Lung (tissue), 12 donors: Measurements from ENCODE around the gene AGPAT3. TPM values are rescaled to one million over a fixed set of nuclear protein-coding genes. Genes with fewer than 3 reads are reported as not detected.

Experiments used
- ATAC-seq: fragments of 200-7000 bp; cut with Tn5 transposase; one replicate; pipeline ENCODE4 v1.9.1; 2020; ENCODE audit warnings: moderate number of reproducible peaks; ENCODE audit not compliant: insufficient read depth, low FRiP score
- DNase-seq, 3 donors: peaks; one replicate each; pipeline ENCODE4 v3.0.0-alpha.2; 2013 to 2017
- H3K27ac ChIP-seq, 2 donors: one replicate each; pipeline ENCODE4 v1.5.1; 2013; ENCODE audit warnings: mild to moderate bottlenecking in 2 of 2, moderate library complexity in 2 of 2, control low read depth in 1 of 2, inconsistent platforms in 1 of 2, low read depth in 1 of 2, low read length in 1 of 2
- H3K27me3 ChIP-seq, 3 donors: one replicate each; pipeline ENCODE4 v1.5.1; 2013; ENCODE audit warnings: low read length in 2 of 3; ENCODE audit not compliant: control insufficient read depth in 3 of 3, insufficient read depth in 3 of 3
- H3K36me3 ChIP-seq, 4 donors: one replicate each; pipeline ENCODE4 v1.5.1; 2013; ENCODE audit warnings: low read length in 4 of 4, mild to moderate bottlenecking in 1 of 4, moderate library complexity in 1 of 4; ENCODE audit not compliant: control insufficient read depth in 4 of 4, insufficient read depth in 4 of 4
- H3K4me1 ChIP-seq, 5 donors: one replicate each; pipeline ENCODE4 v1.5.1; 2013; ENCODE audit warnings: low read length in 5 of 5, mild to moderate bottlenecking in 2 of 5, moderate library complexity in 1 of 5; ENCODE audit not compliant: control insufficient read depth in 5 of 5, insufficient read depth in 5 of 5
- H3K4me3 ChIP-seq: one replicate; pipeline ENCODE4 v1.5.1; 2013; ENCODE audit warnings: mild to moderate bottlenecking, control low read depth, moderate library complexity
- H3K9ac ChIP-seq, 2 donors: one replicate each; pipeline ENCODE4 v1.5.1; 2013; ENCODE audit warnings: low read length in 2 of 2, control low read depth in 1 of 2; ENCODE audit not compliant: insufficient read depth in 1 of 2
- H3K9me3 ChIP-seq, 4 donors: one replicate each; pipeline ENCODE4 v1.5.1; 2013; ENCODE audit warnings: low read length in 3 of 4, mild to moderate bottlenecking in 1 of 4, moderate library complexity in 1 of 4; ENCODE audit not compliant: control insufficient read depth in 4 of 4, insufficient read depth in 3 of 4
- WGBS, 2 donors: extraction: QIAGEN DNeasy Blood & Tissue Kit; methylation state at CpG; one replicate each; pipeline ENCODE4 v1.1.7; 2013; 5-methylcytosine and 5-hydroxymethylcytosine counted together
- polyA plus RNA-seq, 2 donors: library from polyadenylated mRNA; stranded (reverse); fragments of 200-250 nt; gene quantifications; one replicate each; pipeline ENCODE4 v1.2.1, GENCODE V29; 2013
- total RNA-seq, 2 donors: library from RNA; depleted of rRNA in 1 of 2; stranded (reverse); fragments of >200 nt in 1 of 2; gene quantifications; one replicate each; pipeline ENCODE4 v1.2.1, GENCODE V29; 2014 to 2021
- TF ChIP-seq, protein P1 (sequence below): IDR thresholded peaks from 2 replicates; pipeline ENCODE4 v1.5.1; 2012; ENCODE audit warnings: mild to moderate bottlenecking; ENCODE audit errors: control extremely low read depth, extremely low read depth
- donor health status: control.
- donor health status: control.
- donor health status: Bipolar disorder and iron deficiency.
- donor health status: healthy.
- donor health status: DM: yes; HTN: yes; CAD: no.

Gene AGPAT3
- total and polyA plus RNA-seq, 4 donors: 29.4 to 120 (median 43.9) TPM

- no peak overlapping the region for H3K9ac ChIP-seq
- ATAC-seq (no peak), DNase-seq (no peak)
- H3K4me1 ChIP-seq: peaks cover 0 to 20% (median 7%) of the 10 kb centered on the region in 5 donors
- no peak overlapping the region for H3K27ac ChIP-seq
- no peaks in the 10 kb centered on the region for H3K9me3 ChIP-seq
- no peaks in the 10 kb centered on the region for H3K27me3 ChIP-seq
- H3K4me3 ChIP-seq: no peak overlapping the region
- H3K36me3 ChIP-seq: no peaks in the 10 kb centered on the region
- TF ChIP-seq, protein P1, sequence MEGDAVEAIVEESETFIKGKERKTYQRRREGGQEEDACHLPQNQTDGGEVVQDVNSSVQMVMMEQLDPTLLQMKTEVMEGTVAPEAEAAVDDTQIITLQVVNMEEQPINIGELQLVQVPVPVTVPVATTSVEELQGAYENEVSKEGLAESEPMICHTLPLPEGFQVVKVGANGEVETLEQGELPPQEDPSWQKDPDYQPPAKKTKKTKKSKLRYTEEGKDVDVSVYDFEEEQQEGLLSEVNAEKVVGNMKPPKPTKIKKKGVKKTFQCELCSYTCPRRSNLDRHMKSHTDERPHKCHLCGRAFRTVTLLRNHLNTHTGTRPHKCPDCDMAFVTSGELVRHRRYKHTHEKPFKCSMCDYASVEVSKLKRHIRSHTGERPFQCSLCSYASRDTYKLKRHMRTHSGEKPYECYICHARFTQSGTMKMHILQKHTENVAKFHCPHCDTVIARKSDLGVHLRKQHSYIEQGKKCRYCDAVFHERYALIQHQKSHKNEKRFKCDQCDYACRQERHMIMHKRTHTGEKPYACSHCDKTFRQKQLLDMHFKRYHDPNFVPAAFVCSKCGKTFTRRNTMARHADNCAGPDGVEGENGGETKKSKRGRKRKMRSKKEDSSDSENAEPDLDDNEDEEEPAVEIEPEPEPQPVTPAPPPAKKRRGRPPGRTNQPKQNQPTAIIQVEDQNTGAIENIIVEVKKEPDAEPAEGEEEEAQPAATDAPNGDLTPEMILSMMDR: no peak
- 96 to 98% methylated on average over 7 of the region's 7 CpGs for WGBS, 2 donors
Measured at GRCh38 chr21:43919283-43919682, 54.3 kb downstream of the AGPAT3 start.

GRCh38 chr21:43919871-43920801 is 55.1 kb downstream of the AGPAT3 start:
- Histone ChIP-seq H3K27ac (no peak overlapping the region), H3K9me3 (no peaks in the 10 kb centered on the region), H3K9ac (no peak overlapping the region), H3K4me3 (no peak overlapping the region), H3K27me3 (no peaks in the 10 kb centered on the region), H3K4me1 (peaks cover 0 to 22% (median 11%) of the 10 kb centered on the region in 5 donors), H3K36me3 (peaks cover 0 to 2% (median 1%) of the 10 kb centered on the region in 4 donors)
- DNase-seq: peak in 1 of 3 donors; percentile 15
- TF ChIP-seq, protein P1: no peak
- no peak for ATAC-seq
- 89 to 94% methylated on average over 25 of the region's 25 CpGs for WGBS, 2 donors

DNA sequence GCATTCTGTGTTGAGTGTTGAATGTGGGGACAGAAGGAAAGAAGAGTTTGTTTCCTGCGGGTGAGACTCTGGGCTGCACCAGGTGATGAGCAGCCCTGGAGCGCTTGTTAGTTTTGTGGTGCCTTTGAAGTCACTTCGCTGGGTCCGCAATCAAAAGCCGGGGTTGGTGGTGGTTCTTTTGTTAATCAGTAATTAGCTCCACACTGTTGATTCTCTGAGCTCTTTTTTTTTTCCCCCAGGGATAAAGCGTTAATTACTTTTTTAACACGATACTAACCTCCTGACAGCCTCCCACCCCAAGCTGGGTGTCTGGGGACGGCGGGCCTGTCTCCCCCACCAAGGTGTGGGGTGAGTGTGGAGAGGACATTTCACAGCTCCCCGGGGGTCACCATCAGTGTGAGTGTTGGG is 56.6 kb downstream of the AGPAT3 start:
- TF ChIP-seq, protein P1: no peak
- Histone ChIP-seq H3K9ac (no peak overlapping the region), H3K4me3 (no peak overlapping the region), H3K9me3 (no peaks in the 10 kb centered on the region), H3K27ac (no peak overlapping the region), H3K4me1 (peaks cover 0 to 26% (median 13%) of the 10 kb centered on the region in 5 donors), H3K36me3 (peaks cover 0 to 8% (median 1%) of the 10 kb centered on the region in 4 donors), H3K27me3 (no peaks in the 10 kb centered on the region)
- ATAC-seq (no peak), DNase-seq (peak in 1 of 3 donors; percentile 18)
- WGBS, 2 donors: 87 to 93% methylated on average over 10 of the region's 10 CpGs
